WTC11 (cell line): ENCODE measurements around the gene FBXO31. TPM values are rescaled to one million over a fixed set of nuclear protein-coding genes. Genes with fewer than 3 reads are reported as not detected.

ENCODE experiments used
- ATAC-seq: fragments of 200-7000 bp; cut with Tn5 transposase; 2 replicates; pipeline ENCODE4 v1.10.0; 2021; ENCODE audit warnings: mild to moderate bottlenecking, moderate library complexity
- CTCF ChIA-PET: fragments of 300-600 bp; sonication (Branson Sonifier 250); formaldehyde crosslinking; loops from one replicate; lab custom pipeline; 2021; ENCODE audit warnings: antibody characterized with exemption; lab: Charles Lee
- POLR2A ChIA-PET: fragments of 350-600 bp; sonication (Branson Sonifier 250); formaldehyde crosslinking; loops from one replicate; lab custom pipeline; 2021; ENCODE audit warnings: antibody characterized with exemption; lab: Charles Lee
- DNase-seq: peaks from one replicate; pipeline ENCODE4 v3.0.0; 2021; ENCODE audit warnings: low spot score
- H3K27ac Mint-ChIP-seq: 2 replicates; pipeline ENCODE4 v1.8.0; 2021; ENCODE audit warnings: mixed read lengths
- H3K27me3 Mint-ChIP-seq: 2 replicates; pipeline ENCODE4 v1.8.0; 2021; ENCODE audit warnings: low read depth, mild to moderate bottlenecking, moderate library complexity, mixed read lengths
- H3K36me3 Mint-ChIP-seq: 2 replicates; pipeline ENCODE4 v1.8.0; 2021; ENCODE audit warnings: mixed read lengths
- H3K4me1 Mint-ChIP-seq: 2 replicates; pipeline ENCODE4 v1.8.0; 2022; ENCODE audit warnings: mixed read lengths
- H3K4me3 Mint-ChIP-seq: 2 replicates; pipeline ENCODE4 v1.8.0; 2021; ENCODE audit warnings: mild to moderate bottlenecking, moderate library complexity, mixed read lengths
- H3K9me3 Mint-ChIP-seq: 2 replicates; pipeline ENCODE4 v1.8.0; 2021; ENCODE audit warnings: mixed read lengths
- ATF1 ChIP-seq: sonication (generic); formaldehyde crosslinking; IDR thresholded peaks from 2 replicates; pipeline ENCODE4 v1.8.1; 2023; ENCODE audit warnings: mild to moderate bottlenecking, moderate library complexity, missing genetic modification reagents
- CBFB ChIP-seq: sonication (generic); formaldehyde crosslinking; IDR thresholded peaks from 2 replicates; pipeline ENCODE4 v1.8.1; 2022; ENCODE audit warnings: mild to moderate bottlenecking, low read depth, missing genetic modification reagents
- E2F5 ChIP-seq: sonication (generic); formaldehyde crosslinking; IDR thresholded peaks from 2 replicates; pipeline ENCODE4 v1.8.1; 2022; ENCODE audit warnings: mild to moderate bottlenecking, moderate library complexity, missing genetic modification reagents
- ERG ChIP-seq: fragments of 250-450 bp; sonication (Bioruptor Pico); IDR thresholded peaks from 2 replicates; pipeline ENCODE4 v1.8.0; 2021; ENCODE audit warnings: mild to moderate bottlenecking
- FOXJ3 ChIP-seq: sonication (generic); formaldehyde crosslinking; IDR thresholded peaks from 2 replicates; pipeline ENCODE4 v1.9.0; 2021; ENCODE audit warnings: missing genetic modification reagents, mild to moderate bottlenecking, borderline replicate concordance
- HMGXB4 ChIP-seq: sonication (generic); formaldehyde crosslinking; IDR thresholded peaks from 2 replicates; pipeline ENCODE4 v1.8.1; 2023; ENCODE audit warnings: mild to moderate bottlenecking, moderate library complexity, missing genetic modification reagents
- NR1H2 ChIP-seq: sonication (generic); formaldehyde crosslinking; IDR thresholded peaks from 2 replicates; pipeline ENCODE4 v1.9.0; 2021; ENCODE audit warnings: mild to moderate bottlenecking, moderate library complexity, missing genetic modification reagents
- NR3C1 ChIP-seq: sonication (generic); formaldehyde crosslinking; conservative IDR thresholded peaks from 2 replicates; pipeline ENCODE4 v1.8.1; 2023; ENCODE audit warnings: low read depth, mild to moderate bottlenecking, missing genetic modification reagents
- PRDM15 ChIP-seq: sonication (generic); formaldehyde crosslinking; IDR thresholded peaks from 2 replicates; pipeline ENCODE4 v1.8.0; 2022; ENCODE audit warnings: missing genetic modification reagents
- SP1 ChIP-seq: sonication (generic); formaldehyde crosslinking; conservative IDR thresholded peaks from 2 replicates; pipeline ENCODE4 v1.8.1; 2022; ENCODE audit warnings: missing genetic modification reagents
- STAT6 ChIP-seq: sonication (generic); formaldehyde crosslinking; conservative IDR thresholded peaks from 2 replicates; pipeline ENCODE4 v1.8.1; 2023; ENCODE audit warnings: mild to moderate bottlenecking, low read depth, missing genetic modification reagents, moderate library complexity
- ZNF232 ChIP-seq: sonication (generic); formaldehyde crosslinking; IDR thresholded peaks from 2 replicates; pipeline ENCODE4 v1.8.0; 2022; ENCODE audit warnings: mild to moderate bottlenecking, missing genetic modification reagents
- ZNF532 ChIP-seq: fragments of 250-450 bp; sonication (Bioruptor Pico); IDR thresholded peaks from 2 replicates; pipeline ENCODE4 v1.9.0; 2021; ENCODE audit warnings: mild to moderate bottlenecking, borderline replicate concordance
- total RNA-seq: library from RNA; stranded (reverse); gene quantifications from 3 replicates; pipeline ENCODE4 v1.2.3, GENCODE V29; 2021

FBXO31 gene
- total RNA-seq, 1 experiment from 2014 or later, result 22.6 TPM

GRCh38 chr16:87320510-87321227 lies 62.9 kb downstream of the FBXO31 start:
- POLR2A ChIA-PET, result no interaction called here
- Mint-ChIP-seq H3K4me3 (no peak overlapping the region), H3K4me1 (peaks cover 9% of the 10 kb centered on the region), H3K27ac (no peak overlapping the region), H3K9me3 (no peaks in the 10 kb centered on the region), H3K27me3 (peaks cover 2% of the 10 kb centered on the region; the same call in 1 of the 2 replicates), H3K36me3 (no peaks in the 10 kb centered on the region)
- CTCF ChIA-PET, result no interaction called here
- DNase-seq, result no peak
- TF ChIP-seq ERG (CRISPR knock-in tag) (no peak), STAT6 (no peak), SP1 (CRISPR knock-in tag) (no peak), HMGXB4 (no peak), NR3C1 (no peak), NR1H2 (CRISPR knock-in tag) (no peak), E2F5 (no peak), FOXJ3 (CRISPR knock-in tag) (no peak), ZNF232 (CRISPR knock-in tag) (no peak), ZNF532 (CRISPR knock-in tag) (no peak), ATF1 (CRISPR knock-in tag) (no peak), CBFB (CRISPR knock-in tag) (no peak), PRDM15 (no peak)
- no peak for ATAC-seq
